Non-pigmented ciliary epithelial cell (primary cell): Measurements from ENCODE around the gene PNPT1.
A peak's percentile ranks its signal among the peaks of the same experiment; 100 is the strongest.
"Not testable (repeated sequence)": the region's sequence is repeated elsewhere in the genome, so short reads cannot be mapped to it uniquely, and the experiment has no call there.

Experiments
- DNase-seq: peaks from one replicate; pipeline ENCODE4 v3.0.0-alpha.2; 2010; ENCODE audit warnings: low read depth

PNPT1 gene

GRCh38 chr2:55693181-55694125 lies at the start of gene PNPT1:
Gene PNPT1, minus strand, starts transcription at chr2:55693844. Its CDS starts 21 bp downstream, at chr2:55693823.
- DNase-seq, result peak; percentile 54

DNA sequence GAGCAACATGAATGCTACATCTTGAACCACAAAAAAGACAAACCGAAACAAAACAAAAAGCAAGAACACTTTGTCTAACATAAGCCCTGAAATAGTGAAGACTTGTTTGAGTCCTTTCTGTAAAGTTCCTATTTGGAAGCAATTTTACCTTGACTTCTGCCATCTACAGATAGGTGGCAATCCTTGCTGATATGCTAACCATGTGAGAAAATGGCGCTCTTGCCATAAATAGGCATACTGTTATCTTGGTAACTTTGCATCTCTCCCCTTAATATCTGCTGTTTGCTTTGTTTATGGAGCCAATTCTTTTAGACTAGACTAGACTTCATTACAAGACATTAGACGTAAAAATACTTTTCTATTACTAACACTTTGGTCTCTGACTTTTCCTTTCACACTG lies 49.4 kb upstream of the PNPT1 start:
- no peak for DNase-seq

DNA sequence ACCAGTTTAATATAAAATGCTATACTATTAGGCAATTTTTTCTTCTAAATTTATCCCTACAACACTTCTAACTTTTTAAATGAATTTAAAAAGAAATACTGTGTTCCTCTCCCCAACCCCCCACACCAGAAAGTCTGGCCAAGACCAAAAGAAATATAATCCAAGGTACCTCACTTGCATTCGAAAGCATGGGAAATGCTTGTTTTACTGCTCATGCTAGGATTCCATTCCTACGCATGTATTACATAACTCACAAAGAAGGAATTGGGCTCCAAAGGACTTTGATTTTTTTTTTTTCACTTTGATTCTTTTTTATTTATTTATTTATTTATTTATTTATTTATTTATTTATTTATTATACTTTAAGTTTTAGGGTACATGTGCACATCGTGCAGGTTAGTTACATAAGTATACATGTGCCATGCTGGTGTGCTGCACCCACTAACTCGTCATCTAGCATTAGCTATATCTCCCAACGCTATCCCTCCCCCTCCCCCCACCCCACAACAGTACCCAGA lies 42.4 kb upstream of the PNPT1 start:
- DNase-seq, result peak; percentile 51

DNA sequence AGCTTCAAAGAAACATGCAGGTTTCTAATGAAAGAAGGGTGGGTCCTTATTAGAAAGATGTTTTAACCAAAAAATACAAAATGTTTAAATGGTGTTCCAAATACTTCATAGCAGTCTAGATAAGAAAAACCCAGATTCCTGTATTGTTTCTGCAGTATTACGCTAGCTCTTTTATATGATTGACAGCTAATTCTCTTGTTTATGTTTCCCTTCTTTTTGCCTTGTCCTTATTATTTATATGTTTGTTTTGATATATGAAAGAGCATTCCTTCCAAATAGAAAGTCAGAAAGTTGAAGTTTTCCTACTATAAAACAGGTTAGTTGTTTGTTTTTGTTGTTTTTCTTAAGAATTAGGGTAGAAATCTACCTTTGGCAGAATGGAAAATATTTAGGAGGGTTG lies 41.1 kb upstream of the PNPT1 start:
- DNase-seq, result no peak

DNA sequence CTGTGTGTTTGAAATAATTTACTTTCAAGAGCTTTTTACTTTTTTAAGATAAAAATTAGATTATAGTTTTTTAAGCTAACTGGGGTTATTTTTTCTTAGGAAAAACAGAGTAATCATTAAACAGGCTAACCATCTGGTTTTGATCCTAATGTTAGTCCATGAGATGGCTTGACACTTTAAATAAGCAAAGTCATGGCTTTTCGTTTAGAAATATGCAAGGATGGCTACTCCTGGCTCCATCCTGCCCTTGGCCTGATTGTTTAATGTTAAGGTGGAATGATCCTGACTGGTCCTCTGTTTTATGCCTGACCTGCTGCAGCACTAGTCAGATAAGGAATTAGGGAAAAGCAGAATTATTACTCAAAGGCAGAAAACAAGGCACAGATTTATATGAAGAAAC lies 39.7 kb upstream of the PNPT1 start:
- DNase-seq, result no peak

DNA sequence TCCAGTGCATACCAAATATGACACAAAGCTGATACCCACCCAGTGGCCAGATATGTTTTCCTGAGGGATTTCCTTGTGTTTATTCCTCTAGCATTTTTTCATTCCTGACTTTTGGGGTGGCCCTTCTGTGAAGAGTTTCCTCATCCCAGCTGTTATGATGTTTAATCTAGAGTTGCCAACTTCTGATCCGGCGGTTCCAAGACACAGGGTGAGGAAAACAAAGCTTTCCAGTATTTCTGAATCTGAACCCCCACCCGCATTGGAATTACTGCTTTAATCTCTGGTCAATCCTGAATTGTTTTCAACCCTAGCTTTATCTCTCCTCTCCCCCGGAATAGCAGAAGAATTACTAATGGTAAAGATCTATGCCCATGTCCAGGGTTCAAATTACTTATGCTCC lies 39.2 kb upstream of the PNPT1 start:
- peak; percentile 34 for DNase-seq

- no peak for DNase-seq
Measured at GRCh38 chr2:55729136-55729685, 35.6 kb upstream of the PNPT1 start.

- DNase-seq, result peak; percentile 57
Measured at GRCh38 chr2:55721596-55722215, 28.1 kb upstream of the PNPT1 start.

DNA sequence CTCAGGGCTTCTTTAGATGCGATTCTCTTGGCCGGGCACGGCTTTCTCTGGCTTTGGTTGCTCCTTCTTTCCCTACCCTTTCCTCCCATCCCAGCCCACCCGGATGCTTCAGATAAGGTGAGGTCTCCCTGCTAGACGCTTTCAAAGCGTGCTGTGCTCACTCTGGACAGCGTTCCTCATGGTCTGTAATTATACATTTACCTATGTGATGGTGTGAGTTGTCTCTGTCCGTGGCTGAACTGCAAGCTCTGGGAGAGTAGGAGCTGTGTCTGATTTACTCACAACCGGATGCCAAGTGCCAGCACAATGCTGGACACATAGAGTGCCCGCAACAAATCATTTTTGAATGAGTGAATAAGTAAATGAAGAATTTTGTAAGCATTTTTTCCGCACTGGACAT lies 26.8 kb upstream of the PNPT1 start:
- DNase-seq, result no peak

GRCh38 chr2:55719852-55720251 lies 26.2 kb upstream of the PNPT1 start:
- DNase-seq, result no peak

DNA sequence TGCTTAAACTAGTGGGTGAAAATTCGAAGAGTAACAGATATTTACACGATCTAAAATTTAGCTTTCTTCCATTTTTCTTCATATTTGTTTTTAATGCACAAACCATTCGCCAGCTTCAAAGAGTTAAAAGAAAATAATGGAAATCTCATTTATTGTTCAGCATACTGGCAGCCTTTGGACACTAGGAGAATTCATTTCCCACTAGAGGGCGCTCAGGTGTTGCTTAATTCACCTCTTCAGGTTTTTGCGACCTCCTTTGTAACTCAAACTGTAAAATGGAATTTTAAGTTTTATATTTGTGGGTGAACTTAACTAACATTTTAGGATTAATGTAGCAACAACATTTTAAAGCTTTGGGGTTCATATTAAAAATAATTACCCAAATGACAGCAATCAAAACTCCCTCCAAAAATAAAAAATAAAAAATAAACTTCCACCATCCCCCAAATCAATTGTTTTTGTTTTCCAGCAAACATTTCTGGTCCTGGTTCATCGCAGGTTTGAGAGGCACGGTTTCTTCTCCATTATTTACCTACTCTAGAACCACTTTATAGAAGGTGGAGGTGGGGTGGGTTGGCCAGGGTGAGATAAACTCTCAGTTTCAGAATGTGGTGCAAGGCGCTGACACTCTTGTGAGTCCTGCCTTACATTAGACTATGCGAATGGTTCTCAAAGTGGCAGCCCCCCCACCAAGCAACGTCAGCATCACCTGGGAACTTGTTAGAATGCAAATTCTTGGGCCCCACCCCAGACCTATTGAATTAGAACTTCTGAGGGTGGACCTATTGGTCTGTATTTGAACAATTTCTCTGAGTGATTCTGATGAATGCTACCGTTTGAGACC lies 24.7 kb upstream of the PNPT1 start:
- DNase-seq, result no peak

- no peak for DNase-seq
Measured at GRCh38 chr2:55715626-55716025, 22.0 kb upstream of the PNPT1 start.

GRCh38 chr2:55715178-55715577 lies 21.5 kb upstream of the PNPT1 start:
- not testable (repeated sequence) for DNase-seq

DNA sequence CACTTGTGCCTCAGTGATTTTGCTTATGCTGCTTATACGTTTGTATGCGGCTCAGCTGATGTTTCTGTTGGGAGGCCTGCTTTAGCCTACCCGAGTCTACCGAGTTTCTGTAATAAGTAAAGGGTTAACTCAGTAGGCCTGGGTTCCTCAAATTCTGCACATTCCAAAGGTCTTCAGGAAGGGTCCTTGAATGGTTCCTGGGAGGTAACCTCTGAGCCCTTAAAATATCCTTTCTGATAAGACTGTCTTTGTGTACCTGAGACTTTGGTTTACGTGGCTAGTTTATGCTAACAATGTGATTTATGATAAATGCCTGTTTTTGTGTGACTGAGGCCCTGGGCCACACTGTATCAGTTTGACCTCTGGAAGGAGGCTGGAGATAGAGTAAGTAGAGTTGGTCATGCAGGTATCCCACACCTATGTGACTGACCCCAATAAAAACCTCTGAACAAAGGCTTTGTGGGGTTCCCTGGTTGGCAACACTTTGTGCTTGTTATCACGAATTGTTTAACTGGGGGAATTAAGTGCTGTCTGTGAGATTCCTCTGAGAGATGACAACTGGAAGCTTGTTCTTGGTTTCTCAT lies 18.9 kb upstream of the PNPT1 start:
- DNase-seq, result no peak

DNA sequence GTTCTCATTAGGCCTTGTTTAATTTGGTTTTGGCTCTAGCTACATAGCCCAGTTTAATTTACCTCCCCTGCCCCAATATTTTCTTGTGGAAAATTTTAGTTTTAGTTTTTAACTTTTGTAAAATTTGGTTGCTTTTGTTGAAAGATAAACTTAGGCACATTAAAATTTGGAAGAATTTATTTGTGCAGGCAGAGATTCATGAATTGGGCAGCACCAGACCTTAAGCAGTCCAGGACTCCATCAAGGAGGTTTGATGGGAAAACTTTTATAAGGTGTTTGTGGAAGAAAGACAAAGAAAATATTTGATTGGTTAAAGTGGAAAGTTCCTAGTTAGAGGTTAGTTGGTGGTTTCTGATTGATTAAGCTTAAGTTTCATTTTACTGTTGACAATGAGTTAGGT lies 16.4 kb upstream of the PNPT1 start:
- no peak for DNase-seq

- DNase-seq, result no peak
Measured at GRCh38 chr2:55707751-55708150, 14.1 kb upstream of the PNPT1 start.

GRCh38 chr2:55706258-55706657 lies 12.6 kb upstream of the PNPT1 start:
- not testable (repeated sequence) for DNase-seq

GRCh38 chr2:55705027-55705653 lies 11.5 kb upstream of the PNPT1 start:
- DNase-seq, result no peak

GRCh38 chr2:55703350-55703749 lies 9.7 kb upstream of the PNPT1 start:
- DNase-seq, result no peak

DNA sequence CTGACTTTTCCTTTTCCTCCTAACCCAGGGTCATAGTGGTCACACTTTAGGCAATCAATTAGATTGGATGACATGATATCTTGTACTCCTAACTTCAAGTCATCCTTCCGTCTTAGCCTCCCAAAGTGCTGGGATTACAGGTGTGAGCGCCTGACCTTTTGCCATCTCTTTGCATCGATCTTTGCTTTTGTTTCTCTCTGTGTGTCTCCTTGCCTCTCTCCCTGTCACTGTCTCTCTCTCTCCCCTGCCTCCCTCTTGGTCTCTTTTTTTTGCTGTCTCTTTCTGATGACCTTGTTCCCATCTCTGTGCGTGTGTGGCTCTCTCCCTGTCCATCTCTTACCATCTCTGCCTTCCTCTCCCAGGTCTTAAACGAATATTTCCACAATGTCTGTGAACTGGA lies 904 bp downstream of the PNPT1 start:
- not testable (repeated sequence) for DNase-seq

DNA sequence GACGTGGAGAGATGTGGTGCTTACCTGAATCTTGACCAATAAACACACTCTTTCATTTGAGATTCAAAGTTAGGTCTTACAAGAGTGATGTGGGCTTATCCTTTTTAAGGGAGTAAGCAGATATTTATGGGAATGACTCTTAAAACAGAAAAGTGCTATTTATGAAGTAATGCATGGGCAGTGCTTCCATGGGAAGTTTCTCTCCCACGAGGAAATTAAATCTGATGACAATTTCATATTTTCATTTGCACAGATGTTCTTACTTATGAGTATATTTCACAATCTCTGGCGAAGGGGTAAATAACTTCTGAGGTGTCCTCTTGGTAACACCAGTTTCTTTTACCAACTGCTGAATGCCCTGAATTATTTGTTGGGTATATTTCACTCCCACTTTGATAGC lies 21.0 kb downstream of the PNPT1 start:
- DNase-seq, result no peak
